GM13977 (cell line): Measurements from ENCODE around the gene SNTB2.

ENCODE experiments used
- DNase-seq: peaks from one replicate; pipeline ENCODE4 v3.0.0; 2012; ENCODE audit warnings: low spot score
- in situ Hi-C: fragments of 300-500 bp; cut with MboI; formaldehyde crosslinking; loops from one replicate; pipeline ENCODE4 v1.12.0; 2022; ENCODE audit warnings: low sequenced_read_pairs, low pct_unique_long_range_greater_than_20kb, mixed read lengths, inconsistent platforms; ENCODE audit not compliant: unreplicated experiment
- TF ChIP-seq, protein P1 (sequence below): IDR thresholded peaks from 2 replicates; pipeline ENCODE4 v1.5.1; 2012; ENCODE audit warnings: mild to moderate bottlenecking, control low read depth; ENCODE audit not compliant: insufficient read depth; ENCODE audit errors: extremely low read depth, missing control alignments

The SNTB2 gene

GRCh38 chr16:69182730-69183416 is 4.1 kb upstream of the SNTB2 start:
- no peak for DNase-seq
- TF ChIP-seq, protein P1, sequence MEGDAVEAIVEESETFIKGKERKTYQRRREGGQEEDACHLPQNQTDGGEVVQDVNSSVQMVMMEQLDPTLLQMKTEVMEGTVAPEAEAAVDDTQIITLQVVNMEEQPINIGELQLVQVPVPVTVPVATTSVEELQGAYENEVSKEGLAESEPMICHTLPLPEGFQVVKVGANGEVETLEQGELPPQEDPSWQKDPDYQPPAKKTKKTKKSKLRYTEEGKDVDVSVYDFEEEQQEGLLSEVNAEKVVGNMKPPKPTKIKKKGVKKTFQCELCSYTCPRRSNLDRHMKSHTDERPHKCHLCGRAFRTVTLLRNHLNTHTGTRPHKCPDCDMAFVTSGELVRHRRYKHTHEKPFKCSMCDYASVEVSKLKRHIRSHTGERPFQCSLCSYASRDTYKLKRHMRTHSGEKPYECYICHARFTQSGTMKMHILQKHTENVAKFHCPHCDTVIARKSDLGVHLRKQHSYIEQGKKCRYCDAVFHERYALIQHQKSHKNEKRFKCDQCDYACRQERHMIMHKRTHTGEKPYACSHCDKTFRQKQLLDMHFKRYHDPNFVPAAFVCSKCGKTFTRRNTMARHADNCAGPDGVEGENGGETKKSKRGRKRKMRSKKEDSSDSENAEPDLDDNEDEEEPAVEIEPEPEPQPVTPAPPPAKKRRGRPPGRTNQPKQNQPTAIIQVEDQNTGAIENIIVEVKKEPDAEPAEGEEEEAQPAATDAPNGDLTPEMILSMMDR = no peak
- in situ Hi-C loops = no loop called here

DNA sequence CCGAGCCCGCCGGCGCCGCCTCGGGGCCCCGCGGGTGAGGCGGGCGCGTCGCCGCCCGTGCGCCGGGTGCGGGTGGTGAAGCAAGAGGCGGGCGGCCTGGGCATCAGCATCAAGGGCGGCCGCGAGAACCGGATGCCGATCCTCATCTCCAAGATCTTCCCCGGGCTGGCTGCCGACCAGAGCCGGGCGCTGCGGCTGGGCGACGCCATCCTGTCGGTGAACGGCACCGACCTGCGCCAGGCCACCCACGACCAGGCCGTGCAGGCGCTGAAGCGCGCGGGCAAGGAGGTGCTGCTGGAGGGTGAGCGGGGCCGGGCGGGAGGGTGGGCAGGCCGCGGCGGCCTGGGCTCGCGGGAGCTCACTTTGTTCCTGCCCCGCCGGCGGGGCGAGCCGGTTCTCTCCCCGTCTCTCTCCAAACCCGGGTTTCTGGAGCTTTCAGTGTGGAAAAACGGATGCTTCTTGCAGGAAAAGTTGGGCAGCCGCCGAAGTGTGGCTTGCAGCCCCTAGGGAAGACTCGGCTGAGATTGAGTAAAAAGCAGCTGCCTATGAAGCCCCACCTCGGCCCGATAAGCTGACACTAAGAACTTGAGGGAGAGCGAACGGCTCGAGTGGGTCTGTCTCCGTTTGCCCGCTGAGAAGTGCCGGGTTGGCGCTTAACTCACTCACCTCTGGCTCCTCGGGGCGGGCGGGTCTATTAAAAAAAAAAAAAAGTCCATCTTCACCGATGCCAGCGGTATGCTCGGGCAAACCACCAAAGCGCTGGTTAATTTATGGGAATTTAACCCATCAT is 677 bp downstream of the SNTB2 start:
- in situ Hi-C loops = no loop called here
- peak; percentile 66 for DNase-seq
- TF ChIP-seq, protein P1 = no peak

GRCh38 chr16:69188236-69188549 is 1.2 kb downstream of the SNTB2 start:
- TF ChIP-seq, protein P1 = no peak
- DNase-seq = peak; percentile 28
- in situ Hi-C loops = no loop called here

GRCh38 chr16:69188716-69189115 is 1.8 kb downstream of the SNTB2 start:
- TF ChIP-seq, protein P1 = no peak
- DNase-seq = no peak
- in situ Hi-C loops = no loop called here

GRCh38 chr16:69190046-69190588 is 3.2 kb downstream of the SNTB2 start:
- in situ Hi-C loops = no loop called here
- TF ChIP-seq, protein P1 = no peak

GRCh38 chr16:69190598-69190997 is 3.6 kb downstream of the SNTB2 start:
- in situ Hi-C loops = no loop called here
- TF ChIP-seq, protein P1 = no peak
- no peak for DNase-seq

More at GRCh38 chr16:69190046-69190588, 3.2 kb downstream of the SNTB2 start:
- no peak for DNase-seq
